Skeletal muscle cell (primary cell): ENCODE results near the gene PDPK1.

Experiments
- DNase-seq: peaks from one replicate; pipeline ENCODE4 v3.0.0-alpha.2; 2010; ENCODE audit warnings: low read depth
- H3K4me3 ChIP-seq: 2 replicates; pipeline ENCODE4 v1.5.1; 2011; ENCODE audit warnings: low read depth, mild to moderate bottlenecking, control low read depth, low read length, moderate library complexity

The PDPK1 gene

GRCh38 chr16:2501946-2502895 lies 35.6 kb upstream of the PDPK1 start:
- H3K4me3 ChIP-seq = no peak overlapping the region
- DNase-seq = no peak

GRCh38 chr16:2505695-2506094 lies 32.1 kb upstream of the PDPK1 start:
- DNase-seq = no peak
- H3K4me3 ChIP-seq = no peak overlapping the region

- H3K4me3 ChIP-seq = no peak overlapping the region
- no peak for DNase-seq
Measured at GRCh38 chr16:2507052-2507659, 30.7 kb upstream of the PDPK1 start.

- no peak for DNase-seq
- no peak overlapping the region for H3K4me3 ChIP-seq
Measured at GRCh38 chr16:2507665-2508064, 30.2 kb upstream of the PDPK1 start.

GRCh38 chr16:2508722-2509400 lies 29.0 kb upstream of the PDPK1 start:
- no peak for DNase-seq
- H3K4me3 ChIP-seq = no peak overlapping the region

GRCh38 chr16:2511128-2511800 lies 26.6 kb upstream of the PDPK1 start:
- no peak for DNase-seq

GRCh38 chr16:2511996-2512734 lies 25.7 kb upstream of the PDPK1 start:
- no peak overlapping the region for H3K4me3 ChIP-seq

More at GRCh38 chr16:2511128-2511800, 26.6 kb upstream of the PDPK1 start:
- H3K4me3 ChIP-seq = no peak overlapping the region

GRCh38 chr16:2512735-2513404 lies 25.0 kb upstream of the PDPK1 start:
- DNase-seq = no peak
- peak overlapping the region; percentile 80 for H3K4me3 ChIP-seq

More at GRCh38 chr16:2511996-2512734, 25.7 kb upstream of the PDPK1 start:
- DNase-seq = no peak

- H3K4me3 ChIP-seq = peak within 1 kb of the TSS; percentile 80
- no peak for DNase-seq
Measured at GRCh38 chr16:2513405-2514332, 24.2 kb upstream of the PDPK1 start, which contains the start of gene ATP6V0C. Gene ATP6V0C (plus strand): TSS chr16:2513952. CDS start chr16:2514104, 152 bp downstream.

- peak overlapping the region; percentile 80 for H3K4me3 ChIP-seq
- DNase-seq = no peak
Measured at GRCh38 chr16:2514333-2515179, 23.3 kb upstream of the PDPK1 start.

- peak overlapping the region; percentile 80 for H3K4me3 ChIP-seq
- no peak for DNase-seq
Measured at GRCh38 chr16:2515180-2515851, 22.5 kb upstream of the PDPK1 start.

GRCh38 chr16:2516391-2517240 lies 21.2 kb upstream of the PDPK1 start:
- no peak for DNase-seq
- H3K4me3 ChIP-seq = no peak overlapping the region

GRCh38 chr16:2517954-2518605 lies 19.7 kb upstream of the PDPK1 start:
- DNase-seq = no peak
- H3K4me3 ChIP-seq = no peak overlapping the region

- H3K4me3 ChIP-seq = no peak overlapping the region
Measured at GRCh38 chr16:2518823-2519710, 18.8 kb upstream of the PDPK1 start.

More at GRCh38 chr16:2518823-2519710, 18.8 kb upstream of the PDPK1 start:
- DNase-seq = no peak
